Esophagus (tissue), 2 donors: ENCODE data around the gene KLHL14. TPM values are rescaled to one million over a fixed set of nuclear protein-coding genes. Genes with fewer than 3 reads are reported as not detected.

Source experiments
- H3K27ac ChIP-seq, 2 donors: one replicate each; pipeline ENCODE4 v1.5.1; 2013; ENCODE audit warnings: low read depth in 2 of 2, mild to moderate bottlenecking in 2 of 2, inconsistent platforms in 1 of 2, low read length in 1 of 2, moderate library complexity in 1 of 2
- H3K27me3 ChIP-seq, 2 donors: one replicate each; pipeline ENCODE4 v1.6.1; 2013; ENCODE audit warnings: low read length in 2 of 2, control low read depth in 1 of 2, mild to moderate bottlenecking in 1 of 2; ENCODE audit not compliant: insufficient read depth in 2 of 2, control insufficient read depth in 1 of 2
- H3K36me3 ChIP-seq, 2 donors: one replicate each; pipeline ENCODE4 v1.6.1; 2013; ENCODE audit warnings: low read length in 1 of 2; ENCODE audit not compliant: control insufficient read depth in 2 of 2, insufficient read depth in 2 of 2
- H3K4me1 ChIP-seq, 2 donors: one replicate each; pipeline ENCODE4 v1.6.1; 2013; ENCODE audit warnings: low read length in 1 of 2; ENCODE audit not compliant: control insufficient read depth in 2 of 2, insufficient read depth in 2 of 2
- H3K4me3 ChIP-seq, 2 donors: one replicate each; pipeline ENCODE4 v1.5.1; 2013; ENCODE audit warnings: low read length in 2 of 2, mild to moderate bottlenecking in 2 of 2, low read depth in 1 of 2, moderate library complexity in 1 of 2
- H3K9me3 ChIP-seq, 2 donors: one replicate each; pipeline ENCODE4 v1.6.1; 2013; ENCODE audit warnings: mild to moderate bottlenecking in 2 of 2, low read depth in 1 of 2, low read length in 1 of 2, moderate library complexity in 1 of 2; ENCODE audit not compliant: control insufficient read depth in 2 of 2, insufficient read depth in 1 of 2
- WGBS, 2 donors: extraction: QIAGEN DNeasy Blood & Tissue Kit; methylation state at CpG; one replicate each; pipeline ENCODE4 v1.1.7; 2013; 5-methylcytosine and 5-hydroxymethylcytosine counted together
- polyA plus RNA-seq, 2 donors: library from polyadenylated mRNA; stranded (reverse); fragments of 200-250 nt; gene quantifications; one replicate each; pipeline ENCODE4 v1.2.3, GENCODE V29; 2013
- donor health status: healthy with polysubstance abuse.
- donor health status: Bipolar disorder and iron deficiency.

Gene KLHL14
- polyA plus RNA-seq, 2 donors, result 0.09 to 0.16 TPM

GRCh38 chr18:32761231-32761630 lies 11.6 kb downstream of the KLHL14 start:
- 95% methylated on average over 1 of the region's 1 CpG for WGBS, 2 donors

GRCh38 chr18:32760391-32760790 lies 12.4 kb downstream of the KLHL14 start:
- Histone ChIP-seq H3K4me1 (no peaks in the 10 kb centered on the region), H3K4me3 (no peak overlapping the region), H3K9me3 (no peaks in the 10 kb centered on the region), H3K27ac (no peak overlapping the region), H3K36me3 (no peaks in the 10 kb centered on the region), H3K27me3 (no peaks in the 10 kb centered on the region)
- WGBS, 2 donors, result 57 to 59% methylated on average over 6 of the region's 6 CpGs

More at GRCh38 chr18:32761231-32761630, 11.6 kb downstream of the KLHL14 start:
- Histone ChIP-seq H3K36me3 (no peaks in the 10 kb centered on the region), H3K4me1 (no peaks in the 10 kb centered on the region), H3K27ac (no peak overlapping the region), H3K9me3 (no peaks in the 10 kb centered on the region), H3K27me3 (no peaks in the 10 kb centered on the region), H3K4me3 (no peak overlapping the region)

GRCh38 chr18:32759611-32760167 lies 13.1 kb downstream of the KLHL14 start:
- Histone ChIP-seq H3K9me3 (no peaks in the 10 kb centered on the region), H3K27me3 (no peaks in the 10 kb centered on the region), H3K4me3 (no peak overlapping the region), H3K27ac (no peak overlapping the region), H3K4me1 (no peaks in the 10 kb centered on the region), H3K36me3 (no peaks in the 10 kb centered on the region)
- WGBS, 2 donors, result 70 to 83% methylated on average over 2 of the region's 2 CpGs

GRCh38 chr18:32754508-32755263 lies 18.1 kb downstream of the KLHL14 start:
- H3K9me3 ChIP-seq, result no peaks in the 10 kb centered on the region
- no peak overlapping the region for H3K27ac ChIP-seq
- WGBS, 2 donors, result 45 to 54% methylated on average over 7 of the region's 7 CpGs
- H3K4me3 ChIP-seq, result no peak overlapping the region
- H3K27me3 ChIP-seq, result peaks cover 0 to 3% of the 10 kb centered on the region in 2 donors
- no peaks in the 10 kb centered on the region for H3K36me3 ChIP-seq
- no peaks in the 10 kb centered on the region for H3K4me1 ChIP-seq

- WGBS, 2 donors, result 59 to 66% methylated on average over 4 of the region's 4 CpGs
- Histone ChIP-seq H3K4me1 (no peaks in the 10 kb centered on the region), H3K9me3 (no peaks in the 10 kb centered on the region), H3K27ac (no peak overlapping the region), H3K4me3 (no peak overlapping the region), H3K27me3 (peaks cover 0 to 3% of the 10 kb centered on the region in 2 donors), H3K36me3 (no peaks in the 10 kb centered on the region)
Observed at GRCh38 chr18:32753656-32754260, 19.1 kb downstream of the KLHL14 start.

GRCh38 chr18:32750328-32750727 lies 22.5 kb downstream of the KLHL14 start:
- Histone ChIP-seq H3K27ac (no peak overlapping the region), H3K4me3 (no peak overlapping the region), H3K9me3 (no peaks in the 10 kb centered on the region), H3K4me1 (peaks cover 0 to 2% of the 10 kb centered on the region in 2 donors), H3K27me3 (peaks cover 0 to 3% of the 10 kb centered on the region in 2 donors), H3K36me3 (no peaks in the 10 kb centered on the region)
- 87 to 88% methylated on average over 3 of the region's 3 CpGs for WGBS, 2 donors

GRCh38 chr18:32749809-32750208 lies 23.0 kb downstream of the KLHL14 start:
- Histone ChIP-seq H3K4me3 (no peak overlapping the region), H3K27ac (no peak overlapping the region), H3K9me3 (no peaks in the 10 kb centered on the region), H3K4me1 (peaks cover 0 to 2% of the 10 kb centered on the region in 2 donors), H3K27me3 (peaks cover 0 to 3% of the 10 kb centered on the region in 2 donors), H3K36me3 (no peaks in the 10 kb centered on the region)
- whole genome bisulfite sequencing, 2 donors, result 83 to 89% methylated on average over 4 of the region's 4 CpGs

- peaks cover 0 to 2% of the 10 kb centered on the region in 2 donors for H3K4me1 ChIP-seq
- 39 to 47% methylated on average over 5 of the region's 5 CpGs for WGBS, 2 donors
- no peaks in the 10 kb centered on the region for H3K9me3 ChIP-seq
- no peak overlapping the region for H3K27ac ChIP-seq
- no peaks in the 10 kb centered on the region for H3K27me3 ChIP-seq
- H3K4me3 ChIP-seq, result no peak overlapping the region
- no peaks in the 10 kb centered on the region for H3K36me3 ChIP-seq
Observed at GRCh38 chr18:32742579-32742978, 30.2 kb downstream of the KLHL14 start.

- Histone ChIP-seq H3K9me3 (no peaks in the 10 kb centered on the region), H3K27ac (no peak overlapping the region), H3K4me3 (no peak overlapping the region), H3K4me1 (no peaks in the 10 kb centered on the region), H3K27me3 (no peaks in the 10 kb centered on the region), H3K36me3 (no peaks in the 10 kb centered on the region)
- 48 to 53% methylated on average over 2 of the region's 2 CpGs for WGBS, 2 donors
Observed at GRCh38 chr18:32735781-32736180, 37.0 kb downstream of the KLHL14 start.
